Neural crest cell (in vitro differentiated cells): ENCODE data around the gene OPRL1. TPM values are rescaled to one million over a fixed set of nuclear protein-coding genes. Genes with fewer than 3 reads are reported as not detected.
"Not testable (repeated sequence)": the region's sequence is repeated elsewhere in the genome, so short reads cannot be mapped to it uniquely, and the experiment has no call there.

Source experiments
- DNase-seq: peaks from one replicate; pipeline ENCODE4 v3.0.0; 2021; ENCODE audit warnings: low read depth, mixed read lengths, low spot score
- H3K27ac Mint-ChIP-seq: one replicate; pipeline ENCODE4 v1.8.0; 2021; ENCODE audit warnings: mild to moderate bottlenecking, mixed read lengths; ENCODE audit not compliant: unreplicated experiment
- H3K27me3 Mint-ChIP-seq: 2 replicates; pipeline ENCODE4 v1.8.0; 2021; ENCODE audit warnings: low read depth, mild to moderate bottlenecking, mixed read lengths
- H3K36me3 Mint-ChIP-seq: 2 replicates; pipeline ENCODE4 v1.8.0; 2021; ENCODE audit warnings: low read depth, mild to moderate bottlenecking, mixed read lengths
- H3K4me1 Mint-ChIP-seq: 2 replicates; pipeline ENCODE4 v1.8.0; 2021; ENCODE audit warnings: mixed read lengths
- H3K4me3 Mint-ChIP-seq: one replicate; pipeline ENCODE4 v1.8.0; 2021; ENCODE audit warnings: mild to moderate bottlenecking, mixed read lengths
- H3K9me3 Mint-ChIP-seq: 2 replicates; pipeline ENCODE4 v1.8.0; 2021; ENCODE audit warnings: mixed read lengths
- CTCF ChIP-seq: fragments of 200-600 bp; sonication (generic); conservative IDR thresholded peaks from 2 replicates; pipeline ENCODE4 v1.5.0; 2021; ENCODE audit warnings: antibody characterized with exemption, mild to moderate bottlenecking
- total RNA-seq: library from RNA; stranded (reverse); gene quantifications from 2 replicates; pipeline ENCODE4 v1.2.1, GENCODE V29; 2021

Gene OPRL1
- total RNA-seq, 1 donor from 2014 or later = 0.96 TPM

GRCh38 chr20:64115171-64115911 lies 35.5 kb downstream of the OPRL1 start:
- peaks cover under 1% of the 10 kb centered on the region for H3K27me3 Mint-ChIP-seq
- TF ChIP-seq CTCF = no peak

GRCh38 chr20:64116016-64116415 lies 36.1 kb downstream of the OPRL1 start:
- Mint-ChIP-seq H3K27ac (no peak overlapping the region), H3K9me3 (no peaks in the 10 kb centered on the region), H3K4me1 (peaks cover 8% of the 10 kb centered on the region), H3K27me3 (peaks cover 7% of the 10 kb centered on the region), H3K36me3 (no peaks in the 10 kb centered on the region), H3K4me3 (no peak overlapping the region)
- DNase-seq = no peak
- TF ChIP-seq CTCF = no peak

More at GRCh38 chr20:64115171-64115911, 35.5 kb downstream of the OPRL1 start:
- Mint-ChIP-seq H3K27ac (no peak overlapping the region), H3K9me3 (no peaks in the 10 kb centered on the region), H3K4me3 (no peak overlapping the region), H3K4me1 (peaks cover 5% of the 10 kb centered on the region), H3K36me3 (no peaks in the 10 kb centered on the region)
- DNase-seq = no peak

- Mint-ChIP-seq H3K36me3 (no peaks in the 10 kb centered on the region), H3K27me3 (peaks cover 15% of the 10 kb centered on the region), H3K4me1 (peaks cover 12% of the 10 kb centered on the region), H3K9me3 (no peaks in the 10 kb centered on the region), H3K4me3 (no peak overlapping the region), H3K27ac (no peak overlapping the region)
- no peak for DNase-seq
- no peak for TF ChIP-seq CTCF
These were observed 36.9 kb downstream of the OPRL1 start for GRCh38 chr20:64116541-64117431.

- not testable (repeated sequence) for H3K9me3 Mint-ChIP-seq, H3K4me3 Mint-ChIP-seq, DNase-seq, H3K36me3 Mint-ChIP-seq, H3K27ac Mint-ChIP-seq
- H3K4me1 Mint-ChIP-seq = peaks cover 12% of the 10 kb centered on the region
- H3K27me3 Mint-ChIP-seq = peaks cover 21% of the 10 kb centered on the region
These were observed 37.5 kb downstream of the OPRL1 start for GRCh38 chr20:64117432-64117777.

- Mint-ChIP-seq H3K9me3 (no peaks in the 10 kb centered on the region), H3K27me3 (peaks cover 37% of the 10 kb centered on the region), H3K36me3 (no peaks in the 10 kb centered on the region), H3K4me1 (peaks cover 12% of the 10 kb centered on the region), H3K27ac (no peak overlapping the region), H3K4me3 (no peak overlapping the region)
- DNase-seq = no peak
- no peak for TF ChIP-seq CTCF
These were observed 39.4 kb downstream of the OPRL1 start for GRCh38 chr20:64119301-64119680.
